ENCODE results near the gene FOXI1.
"Not testable (repeated sequence)": the region's sequence is repeated elsewhere in the genome, so short reads cannot be mapped to it uniquely, and the experiment has no call there.

Gene FOXI1

GRCh38 chr5:170139786-170140335 is 34.2 kb downstream of the FOXI1 start:
- Histone ChIP-seq H3K27ac (ENCODE audit: low read depth, low read length, poor library complexity, severe bottlenecking) (no peak overlapping the region), H3K9ac (ENCODE audit: low read length) (no peak overlapping the region), H3K4me1 (ENCODE audit: insufficient read depth, low read length, severe bottlenecking) (no peaks in the 10 kb centered on the region), H3K79me2 (ENCODE audit: insufficient read depth, low read length) (no peaks in the 10 kb centered on the region), H3K4me3 (ENCODE audit: low read depth, low read length, poor library complexity, severe bottlenecking) (no peak overlapping the region), H2AFZ (ENCODE audit: low read length) (no peak overlapping the region), H3K9me2 (ENCODE audit: low read depth, low read length) (no peaks in the 10 kb centered on the region), H3K36me3 (ENCODE audit: insufficient read depth, low read length) (no peaks in the 10 kb centered on the region), H4K20me1 (ENCODE audit: insufficient read depth, low read length) (no peaks in the 10 kb centered on the region), H3K27me3 (ENCODE audit: insufficient read depth, low read length) (no peaks in the 10 kb centered on the region), H3K4me2 (ENCODE audit: low read length) (no peak overlapping the region), H3F3A (ENCODE audit: insufficient read depth, low read length) (no peaks in the 10 kb centered on the region), H3K9me3 (ENCODE audit: low read length) (no peaks in the 10 kb centered on the region)
- TF ChIP-seq, protein P1, sequence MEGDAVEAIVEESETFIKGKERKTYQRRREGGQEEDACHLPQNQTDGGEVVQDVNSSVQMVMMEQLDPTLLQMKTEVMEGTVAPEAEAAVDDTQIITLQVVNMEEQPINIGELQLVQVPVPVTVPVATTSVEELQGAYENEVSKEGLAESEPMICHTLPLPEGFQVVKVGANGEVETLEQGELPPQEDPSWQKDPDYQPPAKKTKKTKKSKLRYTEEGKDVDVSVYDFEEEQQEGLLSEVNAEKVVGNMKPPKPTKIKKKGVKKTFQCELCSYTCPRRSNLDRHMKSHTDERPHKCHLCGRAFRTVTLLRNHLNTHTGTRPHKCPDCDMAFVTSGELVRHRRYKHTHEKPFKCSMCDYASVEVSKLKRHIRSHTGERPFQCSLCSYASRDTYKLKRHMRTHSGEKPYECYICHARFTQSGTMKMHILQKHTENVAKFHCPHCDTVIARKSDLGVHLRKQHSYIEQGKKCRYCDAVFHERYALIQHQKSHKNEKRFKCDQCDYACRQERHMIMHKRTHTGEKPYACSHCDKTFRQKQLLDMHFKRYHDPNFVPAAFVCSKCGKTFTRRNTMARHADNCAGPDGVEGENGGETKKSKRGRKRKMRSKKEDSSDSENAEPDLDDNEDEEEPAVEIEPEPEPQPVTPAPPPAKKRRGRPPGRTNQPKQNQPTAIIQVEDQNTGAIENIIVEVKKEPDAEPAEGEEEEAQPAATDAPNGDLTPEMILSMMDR (IDR thresholded peaks at IDR 0.05; ENCODE audit: low read length): no peak
- no peak for TF ChIP-seq EZH2 (IDR thresholded peaks at IDR 0.05; ENCODE audit: borderline replicate concordance, low read length)

- H3K36me3 ChIP-seq (ENCODE audit: insufficient read depth, low read length); H3K9ac ChIP-seq (ENCODE audit: low read length); H3F3A ChIP-seq (ENCODE audit: insufficient read depth, low read length); H3K27me3 ChIP-seq (ENCODE audit: insufficient read depth, low read length); H3K9me3 ChIP-seq (ENCODE audit: low read length); H3K9me2 ChIP-seq (ENCODE audit: low read depth, low read length); H3K27ac ChIP-seq (ENCODE audit: low read depth, low read length, poor library complexity, severe bottlenecking); H2AFZ ChIP-seq (ENCODE audit: low read length); H3K4me2 ChIP-seq (ENCODE audit: low read length); H3K79me2 ChIP-seq (ENCODE audit: insufficient read depth, low read length); H4K20me1 ChIP-seq (ENCODE audit: insufficient read depth, low read length); H3K4me1 ChIP-seq (ENCODE audit: insufficient read depth, low read length, severe bottlenecking); H3K4me3 ChIP-seq (ENCODE audit: low read depth, low read length, poor library complexity, severe bottlenecking): not testable (repeated sequence)
Measured at GRCh38 chr5:170141196-170141595, 35.5 kb downstream of the FOXI1 start.

DNA sequence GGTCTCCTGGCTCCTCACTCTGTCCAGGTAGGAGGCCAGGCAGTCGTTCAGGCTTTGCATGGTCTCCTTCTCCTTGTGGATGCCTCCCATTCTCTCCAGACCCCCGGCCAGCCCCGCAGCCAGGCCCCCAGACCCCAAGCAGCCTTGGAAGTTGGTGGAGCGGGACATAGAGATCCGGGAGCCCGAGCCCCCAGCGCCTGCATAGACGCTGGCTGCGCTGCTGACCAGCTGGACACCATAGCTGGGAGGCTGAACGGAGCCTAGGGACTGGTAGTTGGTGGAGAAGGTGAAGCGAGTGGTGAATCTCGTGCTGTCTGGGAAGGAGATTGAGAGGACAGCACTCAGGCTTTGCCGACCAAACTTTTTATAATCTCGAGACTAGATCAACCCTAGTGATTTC is 35.9 kb downstream of the FOXI1 start:
- no peak overlapping the region for H3K4me3 ChIP-seq (ENCODE audit: low read depth, low read length, poor library complexity, severe bottlenecking)
- H3K9me2 ChIP-seq (ENCODE audit: low read depth, low read length): no peaks in the 10 kb centered on the region
- H3K9me3 ChIP-seq (ENCODE audit: low read length): no peaks in the 10 kb centered on the region
- H3K36me3 ChIP-seq (ENCODE audit: insufficient read depth, low read length): no peaks in the 10 kb centered on the region
- H3K4me1 ChIP-seq (ENCODE audit: insufficient read depth, low read length, severe bottlenecking): no peaks in the 10 kb centered on the region
- no peak overlapping the region for H3K9ac ChIP-seq (ENCODE audit: low read length)
- TF ChIP-seq, protein P1 (IDR thresholded peaks at IDR 0.05; ENCODE audit: low read length): no peak
- no peak for TF ChIP-seq EZH2 (IDR thresholded peaks at IDR 0.05; ENCODE audit: borderline replicate concordance, low read length)
- no peaks in the 10 kb centered on the region for H4K20me1 ChIP-seq (ENCODE audit: insufficient read depth, low read length)
- no peaks in the 10 kb centered on the region for H3K79me2 ChIP-seq (ENCODE audit: insufficient read depth, low read length)
- no peak overlapping the region for H2AFZ ChIP-seq (ENCODE audit: low read length)
- no peaks in the 10 kb centered on the region for H3K27me3 ChIP-seq (ENCODE audit: insufficient read depth, low read length)
- no peak overlapping the region for H3K27ac ChIP-seq (ENCODE audit: low read depth, low read length, poor library complexity, severe bottlenecking)
- no peak overlapping the region for H3K4me2 ChIP-seq (ENCODE audit: low read length)
- H3F3A ChIP-seq (ENCODE audit: insufficient read depth, low read length): no peaks in the 10 kb centered on the region

- Histone ChIP-seq H3K9ac (ENCODE audit: low read length) (no peak overlapping the region), H3F3A (ENCODE audit: insufficient read depth, low read length) (no peaks in the 10 kb centered on the region), H3K4me1 (ENCODE audit: insufficient read depth, low read length, severe bottlenecking) (no peaks in the 10 kb centered on the region), H3K4me2 (ENCODE audit: low read length) (no peak overlapping the region), H2AFZ (ENCODE audit: low read length) (no peak overlapping the region), H3K27me3 (ENCODE audit: insufficient read depth, low read length) (no peaks in the 10 kb centered on the region), H3K9me2 (ENCODE audit: low read depth, low read length) (no peaks in the 10 kb centered on the region), H3K27ac (ENCODE audit: low read depth, low read length, poor library complexity, severe bottlenecking) (no peak overlapping the region), H3K36me3 (ENCODE audit: insufficient read depth, low read length) (no peaks in the 10 kb centered on the region), H3K4me3 (ENCODE audit: low read depth, low read length, poor library complexity, severe bottlenecking) (no peak overlapping the region), H3K79me2 (ENCODE audit: insufficient read depth, low read length) (no peaks in the 10 kb centered on the region), H3K9me3 (ENCODE audit: low read length) (no peaks in the 10 kb centered on the region), H4K20me1 (ENCODE audit: insufficient read depth, low read length) (no peaks in the 10 kb centered on the region)
- TF ChIP-seq, protein P1 (IDR thresholded peaks at IDR 0.05; ENCODE audit: low read length): no peak
- TF ChIP-seq EZH2 (IDR thresholded peaks at IDR 0.05; ENCODE audit: borderline replicate concordance, low read length): no peak
Measured at GRCh38 chr5:170142196-170142595, 36.5 kb downstream of the FOXI1 start.

Measured in OCI-LY1 (cell line).